NCI-H345 treated with DMSO at 0.1 percent for 48 hours (cell line): ENCODE data around the gene HOXB1.
"Not testable (repeated sequence)": the region's sequence is repeated elsewhere in the genome, so short reads cannot be mapped to it uniquely, and the experiment has no call there.

Source experiments
- DNase-seq: peaks from one replicate; lab custom pipeline; 2025; ENCODE audit not compliant: unreplicated experiment; lab: John Stamatoyannopoulos, UW

HOXB1 gene

GRCh38 chr17:48523010-48523409 lies 7.8 kb downstream of the HOXB1 start:
- DNase-seq = no peak

DNA sequence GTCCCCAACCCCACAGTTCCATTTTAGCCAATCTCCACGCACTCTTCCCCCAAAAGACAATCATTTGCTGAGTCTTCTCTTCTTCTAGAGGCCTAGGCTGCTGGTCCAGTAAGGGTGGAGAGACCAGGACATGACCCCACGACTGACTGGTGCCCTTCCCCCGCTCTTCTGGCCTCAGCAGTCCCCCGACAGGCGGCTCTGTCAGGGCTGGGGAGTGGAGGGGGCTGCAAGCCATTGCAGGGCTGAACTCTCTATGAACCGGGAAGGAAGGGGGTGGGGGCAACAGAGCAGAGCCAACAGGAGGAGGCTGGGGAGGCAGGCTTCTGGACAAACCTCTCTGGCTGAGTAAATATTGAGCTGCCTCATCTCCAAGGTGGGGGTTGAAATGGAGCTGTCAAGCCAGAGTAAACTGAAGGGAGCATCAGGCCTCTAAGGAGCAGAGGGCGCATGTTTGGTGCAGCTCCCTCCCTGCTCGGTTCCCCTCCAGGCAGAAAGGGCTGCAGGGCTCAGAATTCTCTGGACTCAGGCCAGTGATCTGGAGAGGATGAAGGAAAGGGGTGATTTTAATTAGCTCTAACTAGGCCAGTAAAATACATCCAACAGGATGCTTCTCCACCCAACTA lies 8.7 kb downstream of the HOXB1 start:
- DNase-seq = no peak

DNA sequence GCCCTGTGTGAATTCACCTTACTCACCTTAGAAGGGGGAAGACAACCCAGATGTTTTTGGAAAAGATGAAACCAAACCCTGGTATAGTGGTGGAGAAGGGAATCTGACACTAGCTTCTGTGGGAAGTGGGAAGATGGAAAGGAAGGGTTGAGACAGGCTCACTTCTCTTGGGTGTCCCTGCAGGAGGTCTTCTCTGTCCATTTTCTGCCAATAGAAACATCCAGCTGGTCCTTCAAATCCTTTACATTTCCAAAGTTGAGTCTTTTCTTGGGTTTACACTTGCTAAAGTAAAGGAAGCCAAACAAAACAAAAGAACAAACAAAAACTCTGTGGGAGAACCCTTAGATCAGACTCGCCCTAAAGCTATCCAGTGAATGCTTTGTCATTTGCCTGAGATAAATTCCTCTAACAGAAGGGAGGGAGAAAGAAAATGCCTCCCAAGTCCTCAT lies 10.2 kb downstream of the HOXB1 start:
- no peak for DNase-seq

DNA sequence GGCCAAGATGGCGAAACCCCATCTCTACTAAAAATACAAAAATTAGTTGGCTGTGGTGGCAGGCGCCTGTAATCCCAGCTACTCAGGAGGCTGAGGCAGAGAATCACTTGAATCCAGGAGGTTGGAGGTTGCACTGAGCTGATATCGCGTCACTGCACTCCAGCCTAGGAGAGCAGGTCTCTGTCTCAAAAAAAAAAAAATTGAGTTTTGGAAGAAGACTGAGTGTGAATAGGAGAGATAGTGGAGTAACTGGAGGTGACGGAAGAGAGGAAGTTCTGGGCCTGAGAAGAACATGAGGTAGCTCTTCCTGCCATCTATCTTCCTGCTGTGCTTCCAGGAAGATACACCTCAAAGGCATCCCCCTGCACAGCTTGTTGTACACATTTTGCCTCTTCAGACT lies 11.4 kb downstream of the HOXB1 start:
- no peak for DNase-seq

DNA sequence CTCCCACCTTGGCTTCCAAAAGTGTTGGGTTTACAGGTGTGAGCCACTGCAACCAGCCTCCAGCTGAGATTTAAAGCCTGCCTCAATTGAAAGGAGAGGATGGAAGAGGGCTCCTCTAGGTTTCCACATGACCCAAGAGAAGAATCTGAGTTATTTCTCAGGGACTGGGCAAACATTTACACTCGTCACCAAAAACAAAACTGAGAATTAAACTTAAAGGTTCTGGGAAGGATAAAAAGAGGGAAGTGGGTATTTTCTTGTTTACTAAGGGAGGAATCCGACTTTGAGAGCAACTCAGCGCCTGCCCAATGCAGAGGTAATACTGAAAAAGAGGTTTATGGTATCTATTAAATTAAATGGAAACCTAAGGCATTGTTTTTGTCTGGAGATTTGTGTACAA lies 13.3 kb downstream of the HOXB1 start:
- DNase-seq = no peak

- DNase-seq = no peak
Observed at GRCh38 chr17:48515925-48516900, 14.6 kb downstream of the HOXB1 start.

- no peak for DNase-seq
Observed at GRCh38 chr17:48514477-48514876, 16.3 kb downstream of the HOXB1 start.

GRCh38 chr17:48513666-48514455 lies 16.9 kb downstream of the HOXB1 start:
- no peak for DNase-seq

DNA sequence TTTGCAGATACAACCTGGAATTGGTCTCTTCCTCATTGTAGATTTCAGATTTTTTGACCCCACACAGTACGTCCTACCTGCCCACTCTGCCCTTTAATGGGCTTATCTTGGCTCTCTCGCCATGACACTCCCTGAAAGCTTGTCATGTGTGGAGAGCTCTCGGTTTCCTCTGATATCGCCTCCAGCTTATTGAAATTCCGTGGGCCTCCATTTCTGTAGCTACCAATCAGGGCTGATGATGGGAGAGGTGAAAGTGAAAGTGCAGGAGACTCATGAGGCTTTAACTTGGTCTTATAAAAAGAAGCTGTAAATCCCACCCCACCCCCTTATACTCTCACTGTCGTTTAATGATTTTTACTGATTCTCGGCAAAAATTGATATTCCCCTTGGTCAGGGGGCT lies 17.7 kb downstream of the HOXB1 start:
- DNase-seq = no peak

DNA sequence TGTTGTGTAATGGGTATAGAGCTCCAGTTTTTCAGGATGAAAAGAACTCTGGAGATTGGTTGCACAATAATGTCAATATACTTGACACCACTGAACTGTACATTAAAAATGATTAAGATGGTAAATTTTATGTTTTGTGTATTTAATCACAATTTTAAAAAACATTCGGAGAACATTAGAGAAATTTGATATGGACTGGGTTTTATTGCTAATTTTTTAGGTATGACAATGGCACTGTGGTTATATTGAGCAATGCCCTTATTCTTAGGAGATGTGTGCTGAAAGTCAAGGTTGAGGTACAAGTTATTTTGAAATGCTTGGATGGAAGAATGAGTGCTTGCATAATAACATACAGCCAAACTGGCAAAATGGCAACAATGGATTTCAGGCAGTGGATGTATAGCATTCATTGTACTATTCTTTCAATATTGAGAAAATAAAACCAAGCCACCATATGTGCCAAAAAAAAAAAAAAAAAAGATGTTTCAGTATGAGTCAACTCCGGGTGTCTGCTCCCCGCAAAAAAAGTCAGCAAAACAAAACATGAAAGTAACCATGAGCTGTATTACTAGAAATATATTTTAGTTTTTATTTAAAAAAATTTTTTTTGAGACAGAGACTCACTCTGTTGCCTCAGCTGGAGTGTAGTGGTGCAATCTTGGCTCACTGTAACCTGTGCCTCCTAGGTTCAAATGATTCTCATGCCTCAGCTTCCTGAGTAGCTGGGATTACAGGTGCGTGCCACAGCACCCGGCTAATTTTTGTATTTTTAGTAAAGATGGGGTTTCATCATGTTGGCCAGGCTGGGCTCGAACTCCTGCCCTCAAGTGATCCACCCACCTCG lies 19.8 kb downstream of the HOXB1 start:
- no peak for DNase-seq

DNA sequence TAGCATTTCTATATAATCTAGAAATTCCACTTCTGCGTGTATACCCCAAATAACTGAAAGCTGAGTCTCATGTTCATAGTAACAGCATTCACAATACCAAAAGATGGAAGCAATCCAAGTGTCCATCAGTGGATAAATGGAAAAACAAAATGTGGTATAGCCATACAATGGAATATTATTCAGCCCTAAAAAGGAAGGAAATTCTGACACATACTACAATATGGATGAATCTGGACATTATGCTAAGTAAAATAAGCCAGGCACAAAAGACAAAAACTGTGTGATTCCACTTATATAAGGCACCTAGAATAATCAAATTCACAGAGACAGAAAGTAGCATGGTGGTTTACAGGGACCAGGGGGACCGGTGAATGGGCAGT lies 20.4 kb downstream of the HOXB1 start:
- DNase-seq = no peak

DNA sequence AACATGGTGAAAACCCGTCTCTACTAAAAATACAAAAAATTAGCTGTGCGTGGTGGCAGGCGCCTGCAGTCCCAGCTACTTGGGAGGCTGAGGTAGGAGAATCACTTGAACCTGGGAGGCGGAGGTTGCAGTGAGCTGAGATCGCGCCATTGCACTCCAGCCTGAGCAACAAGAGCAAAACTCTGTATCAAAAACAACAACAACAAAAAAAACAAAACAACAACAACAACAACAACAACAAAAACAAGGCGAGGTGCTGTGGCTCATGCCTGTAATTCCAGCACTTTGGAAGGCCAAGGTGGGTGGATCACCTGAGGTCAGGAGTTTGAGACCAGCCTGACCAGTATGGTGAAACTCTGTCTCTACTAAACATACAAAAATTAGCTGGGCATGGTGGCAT lies 21.1 kb downstream of the HOXB1 start:
- DNase-seq = not testable (repeated sequence)

DNA sequence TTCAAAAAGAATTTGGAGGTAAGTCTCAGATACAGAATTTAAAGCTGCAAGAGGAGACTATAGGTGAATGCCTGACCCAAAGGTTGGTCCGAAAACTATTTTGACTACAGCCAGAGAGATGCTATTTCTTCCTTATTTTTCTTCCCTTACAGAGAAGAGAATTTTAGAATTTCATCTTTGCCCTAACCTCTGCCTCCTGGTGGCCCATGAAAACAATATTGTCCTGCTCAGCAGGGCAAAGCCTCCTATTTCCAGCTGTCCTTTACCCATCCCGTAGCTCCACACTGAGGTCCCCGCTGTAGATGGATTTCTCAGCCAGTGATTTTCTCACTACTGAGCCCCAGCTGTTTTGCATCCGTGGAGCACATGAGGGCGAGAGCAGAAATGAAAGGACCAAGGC lies 24.6 kb downstream of the HOXB1 start:
- no peak for DNase-seq

DNA sequence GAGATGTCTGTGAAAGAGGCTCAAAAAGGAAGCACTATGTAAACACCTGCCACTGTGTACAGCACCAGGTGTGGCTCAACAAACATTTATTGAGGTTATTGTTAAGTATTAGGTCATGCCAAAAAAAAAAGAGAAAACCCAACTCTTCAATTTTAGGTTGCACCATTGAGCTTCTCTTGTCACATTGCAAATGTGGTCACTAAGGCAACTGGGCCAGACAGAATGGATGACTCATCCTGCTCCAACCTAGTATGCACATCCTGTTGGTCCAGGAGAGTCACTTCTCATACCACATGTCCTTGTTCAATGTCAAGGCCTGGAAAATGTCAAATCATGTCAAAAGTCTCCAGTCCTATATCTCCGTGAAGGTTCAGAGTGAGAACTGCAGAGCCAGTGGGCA lies 25.0 kb downstream of the HOXB1 start:
- peak; percentile 96 for DNase-seq

GRCh38 chr17:48504953-48505352 lies 25.9 kb downstream of the HOXB1 start:
- no peak for DNase-seq

GRCh38 chr17:48503747-48504146 lies 27.1 kb downstream of the HOXB1 start:
- DNase-seq = no peak

GRCh38 chr17:48502901-48503300 lies 27.9 kb downstream of the HOXB1 start:
- no peak for DNase-seq

DNA sequence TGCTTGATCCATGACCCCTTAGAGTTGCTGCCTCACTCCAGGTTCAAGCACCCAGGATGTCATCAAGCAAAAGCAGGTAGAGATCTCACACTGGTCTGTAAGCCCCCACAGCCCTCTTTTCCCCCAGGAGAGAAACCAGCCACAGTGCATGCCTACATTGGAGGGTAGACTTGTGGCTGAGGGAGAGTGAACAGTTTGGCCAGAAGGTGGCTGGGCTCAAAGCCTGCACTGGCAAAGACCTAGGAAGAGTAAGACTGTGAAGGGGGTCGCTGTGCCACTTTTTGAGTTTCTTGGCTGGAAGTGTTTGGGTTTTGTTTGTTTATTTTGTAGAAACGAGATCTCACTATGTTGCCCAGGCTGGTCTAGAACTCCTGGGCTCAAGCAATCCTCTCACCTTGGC lies 28.5 kb downstream of the HOXB1 start:
- no peak for DNase-seq

- no peak for DNase-seq
Observed at GRCh38 chr17:48500435-48501426, 30.1 kb downstream of the HOXB1 start.
